HG02938 (cell line): Measurements from ENCODE around the gene NEO1.

Experiments
- ATAC-seq: cut with Tn5 transposase; IDR thresholded peaks from one replicate; pipeline ENCODE4 v1.9.1; 2021; ENCODE audit warnings: mild to moderate bottlenecking, moderate library complexity; ENCODE audit not compliant: unreplicated experiment

NEO1 gene

DNA sequence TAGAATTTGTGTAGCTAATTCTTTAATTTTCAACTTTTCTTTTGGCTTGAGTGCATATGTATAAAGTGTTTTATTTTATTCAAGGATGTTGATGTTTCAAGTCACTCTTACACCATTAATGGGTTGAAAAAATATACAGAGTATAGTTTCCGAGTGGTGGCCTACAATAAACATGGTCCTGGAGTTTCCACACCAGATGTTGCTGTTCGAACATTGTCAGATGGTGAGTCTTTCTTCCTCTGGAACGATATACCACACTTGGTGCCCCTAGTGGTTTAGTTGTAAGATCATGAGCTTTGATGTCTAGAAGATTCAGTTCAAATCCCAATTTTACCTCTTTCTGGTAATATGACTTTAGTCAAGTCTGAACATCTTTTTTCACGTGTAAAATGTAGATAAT is 197.2 kb downstream of the NEO1 start:
- ATAC-seq, result no peak

DNA sequence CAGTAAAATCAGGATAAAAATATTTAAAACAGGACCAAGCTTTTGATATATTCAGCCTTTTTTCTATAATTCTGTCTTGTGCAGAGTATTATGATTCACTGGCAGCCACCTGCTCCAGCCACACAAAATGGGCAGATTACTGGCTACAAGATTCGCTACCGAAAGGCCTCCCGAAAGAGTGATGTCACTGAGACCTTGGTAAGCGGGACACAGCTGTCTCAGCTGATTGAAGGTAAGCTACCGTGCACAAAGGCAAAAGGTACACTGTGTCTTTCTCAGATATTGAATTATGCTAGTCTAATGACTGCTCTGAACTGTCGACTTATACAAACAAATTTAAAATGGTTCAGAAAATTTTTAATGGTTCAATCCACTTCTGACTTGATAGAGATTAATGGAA is 202.3 kb downstream of the NEO1 start:
- ATAC-seq, result no peak

DNA sequence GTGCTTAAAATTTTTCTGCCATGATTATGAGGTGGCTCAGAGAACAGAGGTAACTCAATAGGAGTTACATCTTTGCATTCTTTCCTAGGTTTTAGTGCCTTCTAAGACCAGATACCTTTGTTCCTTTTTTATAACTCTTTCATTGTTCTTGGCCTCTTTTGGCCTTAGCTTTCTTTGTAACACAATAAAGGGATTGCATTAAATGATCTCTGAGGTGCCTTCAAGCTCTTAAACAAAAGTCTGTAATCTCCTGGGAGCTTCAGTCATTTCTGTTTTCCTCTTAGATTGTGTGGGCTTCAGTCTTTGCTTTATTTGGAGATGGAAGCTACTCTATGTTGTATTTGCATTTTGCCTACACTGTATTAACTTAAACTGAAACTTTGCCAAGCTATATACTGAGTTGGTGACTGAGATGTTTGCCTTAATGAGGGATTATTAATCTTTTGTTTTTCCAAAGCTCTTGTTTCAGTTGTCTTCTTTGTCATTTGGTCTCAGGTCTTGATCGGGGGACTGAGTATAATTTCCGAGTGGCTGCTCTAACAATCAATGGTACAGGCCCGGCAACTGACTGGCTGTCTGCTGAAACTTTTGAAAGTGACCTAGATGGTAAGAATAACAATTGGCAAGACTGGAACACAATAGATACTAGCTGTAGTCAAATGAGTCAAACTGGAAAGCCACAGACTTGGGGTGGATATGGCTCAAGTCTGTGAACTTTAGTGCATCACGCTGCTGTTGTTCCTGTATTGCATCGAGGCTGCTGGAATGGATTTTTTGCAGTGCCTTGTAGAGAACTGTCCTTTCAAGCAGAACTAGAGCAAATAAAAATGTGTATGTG is 206.2 kb downstream of the NEO1 start:
- no peak for ATAC-seq

DNA sequence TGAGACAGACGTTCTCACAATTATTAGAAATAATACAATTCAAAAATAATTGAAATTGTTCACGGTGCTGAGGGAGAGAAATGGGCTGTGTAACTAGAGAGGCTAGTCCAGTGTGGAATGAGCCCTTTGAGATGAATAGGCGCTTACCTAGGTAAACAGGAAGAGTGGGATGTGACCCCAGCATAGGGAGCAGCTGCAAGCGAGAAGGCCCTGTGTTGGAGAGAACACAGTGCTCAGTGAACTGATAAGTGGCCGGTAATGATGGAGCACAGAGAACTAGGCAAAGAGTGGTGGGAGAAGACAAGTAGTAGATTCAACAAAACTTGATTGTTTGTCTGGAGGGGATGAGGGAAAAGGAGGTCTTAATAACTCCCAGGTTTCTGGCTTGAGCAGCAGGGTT is 212.6 kb downstream of the NEO1 start:
- ATAC-seq, result no peak

DNA sequence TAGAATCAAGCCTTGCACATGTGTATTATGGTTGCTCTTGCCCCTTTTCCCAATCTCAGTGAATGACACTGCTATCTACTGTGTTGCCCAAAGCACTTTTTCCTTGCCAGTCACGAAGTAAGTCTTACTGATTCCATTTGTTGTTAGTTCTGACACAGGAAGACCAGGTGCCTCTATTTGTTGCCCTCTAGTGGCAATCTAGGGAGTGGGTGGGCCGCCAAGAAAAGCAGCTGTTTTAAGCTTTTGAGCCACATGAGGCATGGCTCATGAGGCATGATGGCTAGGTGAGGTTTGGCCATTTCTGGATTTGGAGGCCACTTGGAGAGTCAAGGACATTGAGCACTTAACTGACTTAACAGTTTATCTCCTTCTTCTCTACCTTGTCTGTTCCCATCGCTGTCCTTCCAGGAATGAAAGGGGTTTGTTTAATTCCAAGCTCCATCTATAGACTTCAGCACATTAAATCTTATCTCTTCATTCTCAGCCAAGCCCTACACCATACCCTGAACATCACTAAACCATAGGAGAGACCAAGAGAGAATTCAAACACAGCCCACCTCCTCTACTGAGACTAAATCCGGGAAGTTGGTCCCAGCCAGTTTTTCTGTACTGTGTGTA is 213.4 kb downstream of the NEO1 start:
- no peak for ATAC-seq

DNA sequence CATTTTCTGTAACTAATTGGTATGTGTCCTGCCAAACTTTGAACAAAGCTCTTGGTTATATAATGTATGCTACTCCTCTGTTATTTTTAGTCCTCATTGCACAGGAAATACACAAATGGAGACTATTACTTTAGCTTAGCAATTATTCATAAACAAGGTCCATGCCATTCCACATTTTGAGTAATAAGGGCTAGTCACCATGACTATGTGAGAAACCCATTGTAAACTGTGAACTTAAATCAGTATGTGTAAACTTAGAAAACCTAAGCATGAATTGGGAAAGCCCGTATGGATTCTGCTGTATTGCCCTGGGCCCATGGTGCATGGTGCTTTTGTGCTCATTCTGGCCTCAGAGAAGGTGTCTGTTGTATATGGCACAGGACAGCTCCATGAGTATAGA is 216.2 kb downstream of the NEO1 start:
- no peak for ATAC-seq

DNA sequence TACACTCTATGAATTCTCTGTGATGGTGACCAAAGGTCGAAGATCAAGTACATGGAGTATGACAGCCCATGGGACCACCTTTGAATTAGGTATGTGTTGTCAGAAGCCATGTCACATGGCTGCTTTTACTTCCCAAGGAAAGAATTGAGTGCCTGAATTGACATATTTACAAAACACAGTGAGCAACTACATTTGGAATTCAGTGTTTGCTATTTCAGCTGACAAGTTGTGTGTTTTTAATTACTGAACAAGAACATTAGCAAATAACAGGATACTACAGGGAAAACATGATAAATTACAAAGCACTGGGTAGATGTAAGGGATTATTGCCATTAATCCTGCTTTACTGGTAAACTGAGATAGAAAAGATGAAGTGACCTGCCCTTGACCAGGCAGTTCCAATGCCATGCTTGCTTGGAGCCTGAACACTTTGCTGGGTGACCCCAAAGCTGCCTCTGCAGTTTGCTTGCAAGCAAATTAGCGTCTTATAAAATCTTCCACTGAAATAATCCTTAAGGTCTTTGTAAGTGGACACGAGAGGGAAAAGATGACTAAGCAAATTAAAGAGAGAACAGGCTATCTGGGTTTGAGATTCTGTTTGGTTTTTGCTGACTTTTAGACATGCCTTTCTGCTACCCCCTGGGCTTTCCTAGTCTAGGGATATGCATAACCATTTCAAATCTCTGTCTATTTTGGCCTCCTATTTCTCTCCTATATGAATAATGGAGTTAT is 218.3 kb downstream of the NEO1 start:
- no peak for ATAC-seq

DNA sequence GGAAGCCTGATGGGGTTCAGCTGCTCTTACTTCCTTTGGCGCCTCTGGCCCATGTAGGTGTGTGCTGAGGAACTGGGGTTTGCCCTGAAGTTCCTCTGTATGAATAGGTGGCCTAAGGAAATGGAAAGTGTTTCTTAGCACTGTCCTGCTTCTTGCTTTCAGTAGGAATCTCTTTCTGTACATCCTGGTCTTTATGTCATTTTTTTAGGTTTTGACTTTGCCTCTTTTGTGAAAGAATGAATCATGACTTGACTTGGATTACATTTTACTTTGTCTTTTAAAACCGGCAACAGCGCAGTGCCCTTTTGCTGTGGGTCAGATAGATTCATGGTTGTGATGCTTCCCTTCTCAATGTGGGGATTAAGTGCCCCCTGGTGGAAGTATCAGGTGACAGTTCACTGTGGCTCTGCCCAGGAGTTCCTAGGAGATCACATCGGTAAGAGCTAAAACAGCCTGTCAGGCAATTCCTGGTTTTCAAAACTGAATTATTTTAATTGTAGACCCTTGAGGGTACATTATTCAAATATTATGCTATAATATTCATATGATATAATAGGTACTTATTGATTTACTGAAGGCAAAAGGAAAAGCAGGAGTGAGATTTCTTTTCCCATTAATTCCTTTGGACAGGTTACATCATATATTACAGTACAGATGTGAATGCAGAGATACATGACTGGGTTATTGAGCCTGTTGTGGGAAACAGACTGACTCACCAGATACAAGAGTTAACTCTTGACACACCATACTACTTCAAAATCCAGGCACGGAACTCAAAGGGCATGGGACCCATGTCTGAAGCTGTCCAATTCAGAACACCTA is 221.1 kb downstream of the NEO1 start:
- ATAC-seq, result no peak

DNA sequence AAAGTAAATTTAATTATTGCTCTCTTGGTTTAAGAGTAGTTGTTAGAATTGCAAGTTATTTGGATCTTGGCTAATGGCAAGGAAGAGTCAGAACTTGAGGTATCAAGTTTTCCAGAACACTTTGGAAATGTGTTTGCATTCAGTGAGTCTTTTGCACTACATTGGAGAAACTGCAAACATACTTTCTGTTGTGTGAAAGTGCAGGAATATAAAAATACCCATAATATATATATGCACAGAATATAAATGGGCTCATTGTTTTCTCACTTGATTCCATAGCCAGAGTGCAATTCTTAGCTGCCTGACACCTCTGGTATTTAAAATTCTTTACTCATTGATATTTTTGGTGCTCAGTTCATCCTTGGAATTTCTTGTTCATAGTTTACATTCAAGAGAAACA is 223.6 kb downstream of the NEO1 start:
- ATAC-seq, result no peak

DNA sequence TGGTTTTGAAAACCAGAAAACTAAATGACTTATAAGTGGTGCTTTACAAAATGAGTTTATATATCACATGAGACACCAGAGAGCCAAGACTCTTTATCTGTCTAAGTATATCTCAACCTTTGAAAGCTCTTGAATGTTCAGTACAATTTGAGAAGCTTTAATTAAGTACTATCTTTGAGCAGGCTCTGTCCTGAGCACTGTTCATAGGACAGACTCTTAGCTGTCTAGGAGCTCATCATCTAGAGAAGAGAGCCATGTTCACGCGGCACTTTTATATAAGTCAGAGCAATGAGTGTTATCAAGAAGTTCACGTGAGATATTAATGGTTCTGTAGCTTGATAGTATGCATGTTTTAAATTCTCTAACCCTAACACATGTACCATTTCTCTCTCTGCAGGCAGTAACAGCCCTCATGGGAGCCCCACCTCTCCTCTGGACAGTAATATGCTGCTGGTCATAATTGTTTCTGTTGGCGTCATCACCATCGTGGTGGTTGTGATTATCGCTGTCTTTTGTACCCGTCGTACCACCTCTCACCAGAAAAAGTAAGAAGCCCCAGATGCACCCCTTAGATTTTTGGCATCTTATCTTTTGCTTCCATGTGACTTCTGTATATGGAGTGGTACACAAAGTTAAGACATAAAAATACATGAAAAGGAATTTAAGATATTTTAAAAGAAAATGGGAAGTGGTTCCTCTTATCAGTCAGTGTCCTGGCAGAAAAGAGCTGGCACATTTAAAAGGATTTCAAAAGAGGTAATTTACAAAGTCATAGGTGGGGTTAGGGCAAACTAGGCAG is 230.5 kb downstream of the NEO1 start:
- no peak for ATAC-seq

DNA sequence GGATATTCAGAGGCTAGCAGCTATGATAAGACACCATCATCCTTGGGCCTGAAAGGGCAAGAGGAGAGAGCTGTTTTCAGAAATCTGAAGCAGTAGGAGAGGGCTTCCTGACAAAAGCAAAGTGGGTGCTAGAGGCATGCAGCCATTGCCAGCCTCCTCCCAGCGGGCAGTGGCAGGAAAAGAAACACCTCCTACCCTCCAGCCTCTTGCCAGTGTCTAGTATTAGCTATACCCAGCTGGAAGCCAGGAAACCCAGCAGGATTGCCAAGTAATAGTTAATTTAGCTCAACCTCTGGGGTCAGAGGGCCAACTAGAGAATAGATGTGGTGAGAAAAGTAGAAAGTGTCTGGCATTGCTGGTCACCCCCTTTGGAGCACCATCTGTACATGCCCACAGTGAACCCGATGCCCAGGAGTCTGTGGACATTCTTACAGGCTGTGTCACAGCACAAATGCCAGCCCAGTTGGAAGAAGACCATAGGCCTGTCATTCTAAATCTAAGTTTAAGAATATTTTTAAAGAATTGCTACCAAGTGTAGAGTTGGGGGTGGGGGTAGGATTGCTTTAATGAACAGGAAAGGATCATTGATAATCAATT is 231.2 kb downstream of the NEO1 start:
- ATAC-seq, result no peak

DNA sequence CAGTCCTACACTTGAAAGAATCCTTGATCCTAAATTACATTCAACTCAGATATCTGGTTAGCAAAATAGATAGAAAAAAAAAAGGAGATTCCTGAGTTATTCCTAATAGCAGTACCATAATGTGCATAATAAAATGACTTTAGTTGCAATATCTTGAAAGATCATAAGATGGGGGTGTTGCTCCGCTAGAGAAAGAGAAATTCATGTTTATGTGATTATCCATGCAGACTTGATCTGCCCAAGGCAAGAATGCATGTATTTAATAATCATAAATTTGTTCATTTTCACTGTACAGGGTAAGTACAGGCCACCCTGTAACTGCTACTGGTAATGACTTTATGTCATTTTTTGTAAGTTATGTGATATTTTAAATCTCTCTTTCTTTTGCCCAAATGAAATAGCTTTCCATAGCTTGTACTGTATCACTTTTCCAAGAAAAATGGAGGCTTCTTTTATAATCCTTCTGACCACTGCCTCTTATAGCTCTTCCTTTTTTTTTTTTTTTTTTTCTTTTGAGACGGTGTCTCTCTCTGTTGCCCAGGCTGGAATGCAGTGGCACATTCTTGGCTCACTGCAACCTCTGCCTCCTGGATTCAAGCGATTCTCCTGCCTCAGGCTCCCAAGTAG is 231.9 kb downstream of the NEO1 start:
- ATAC-seq, result no peak

DNA sequence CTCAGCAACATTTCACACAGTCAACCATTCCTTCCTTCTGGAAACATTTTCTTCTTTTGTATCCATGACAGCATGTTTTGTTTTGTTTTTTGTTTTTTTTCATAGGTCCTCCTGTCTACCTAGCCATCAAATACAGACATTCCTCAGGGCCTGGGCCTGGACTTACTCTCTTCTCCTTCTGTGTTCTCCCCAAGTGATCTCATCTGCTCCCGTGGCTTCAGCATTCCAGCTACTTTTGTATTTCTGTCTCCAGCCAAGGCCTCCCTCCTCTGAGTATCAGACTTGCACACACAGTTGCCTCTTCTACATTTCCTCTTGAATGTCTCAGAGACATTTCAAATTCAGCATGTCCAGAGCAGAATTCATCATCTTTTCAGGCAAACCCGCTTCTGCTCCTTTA is 234.0 kb downstream of the NEO1 start:
- no peak for ATAC-seq

DNA sequence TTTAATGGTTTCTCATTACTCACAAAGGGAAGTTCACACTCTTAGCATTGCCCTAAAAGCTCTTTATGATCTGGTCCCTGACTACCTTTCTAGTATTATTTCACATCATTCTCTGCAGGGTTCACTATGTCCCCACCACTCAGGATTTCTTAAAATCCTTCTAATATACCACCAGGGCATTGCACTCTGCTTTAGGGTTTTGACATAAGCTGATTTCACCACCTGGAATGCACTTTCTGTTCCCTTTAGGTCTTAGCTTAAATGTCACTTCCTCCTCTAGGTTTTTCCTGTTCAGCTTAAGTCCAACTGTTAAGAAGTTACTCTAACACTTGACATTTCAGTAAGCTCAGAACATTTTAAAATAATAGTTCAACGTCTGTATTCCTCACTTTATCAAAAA is 234.8 kb downstream of the NEO1 start:
- ATAC-seq, result no peak

DNA sequence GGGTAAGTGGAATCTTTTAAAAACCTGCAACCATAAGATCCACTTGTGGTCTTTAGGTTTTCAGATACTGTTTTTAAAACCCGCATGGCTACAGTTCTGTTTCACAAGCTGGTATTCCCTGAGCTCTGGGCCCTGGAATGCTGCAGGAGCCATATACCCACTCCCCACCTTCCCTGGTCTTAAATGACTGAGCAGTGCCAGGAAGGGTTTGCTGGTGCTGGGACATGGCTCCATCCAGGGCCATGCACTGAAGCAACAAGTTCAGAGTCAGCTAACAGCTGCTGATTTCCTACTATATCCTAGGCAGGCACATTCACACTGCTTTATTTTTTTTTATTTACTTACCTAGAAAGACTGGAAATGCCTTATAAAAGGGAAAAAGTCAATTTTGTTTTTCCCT is 239.2 kb downstream of the NEO1 start:
- ATAC-seq, result no peak

DNA sequence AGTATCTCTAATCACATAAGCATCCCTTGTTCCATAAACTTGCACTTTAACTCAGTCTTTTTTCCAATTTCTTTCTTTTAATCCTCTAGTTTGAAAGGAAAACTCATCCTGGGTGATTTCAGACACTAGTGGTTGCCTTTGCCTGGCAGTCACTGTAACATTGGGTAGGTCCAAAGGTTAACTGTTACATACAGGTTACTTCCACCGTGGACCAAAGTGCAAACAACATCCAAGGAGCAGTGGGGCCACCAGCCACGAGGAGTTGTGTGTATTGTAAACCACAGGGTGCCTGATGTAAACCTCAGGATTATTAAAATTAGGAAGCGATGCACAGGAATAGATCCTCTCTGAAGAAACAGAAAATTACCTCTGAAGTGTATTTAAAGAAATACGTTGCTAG is 241.5 kb downstream of the NEO1 start:
- no peak for ATAC-seq

DNA sequence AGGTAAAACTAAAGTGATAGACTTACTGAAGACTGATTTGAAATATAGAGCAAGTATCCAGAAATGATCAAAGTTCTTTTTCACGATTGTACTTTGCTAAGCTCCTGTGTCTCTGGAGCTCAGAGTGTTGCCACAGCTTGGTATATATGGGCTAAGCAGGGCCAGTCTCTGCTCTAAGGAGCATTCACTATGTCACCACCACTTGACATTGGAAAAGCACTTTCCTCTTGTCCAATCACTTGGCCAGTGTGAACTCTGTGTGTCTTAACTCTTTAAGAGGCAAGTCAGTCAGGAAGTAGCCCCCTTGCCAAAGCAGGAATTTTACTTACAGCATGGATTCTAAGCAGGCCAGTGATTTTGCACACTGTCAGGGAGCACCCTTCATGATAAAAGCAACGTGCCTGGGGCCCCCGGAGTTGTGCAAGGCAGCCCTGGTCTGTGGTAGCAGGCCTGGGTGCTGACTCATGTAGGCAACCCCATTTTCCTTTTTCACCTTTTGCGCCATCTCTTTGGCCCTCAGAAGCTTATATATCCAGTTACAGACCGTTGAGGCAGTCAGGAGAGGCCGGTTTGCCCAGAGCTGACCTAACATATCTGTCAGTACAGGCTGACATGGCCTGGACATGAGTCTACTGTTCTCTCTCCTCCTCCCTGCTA is 243.5 kb downstream of the NEO1 start:
- ATAC-seq, result no peak

DNA sequence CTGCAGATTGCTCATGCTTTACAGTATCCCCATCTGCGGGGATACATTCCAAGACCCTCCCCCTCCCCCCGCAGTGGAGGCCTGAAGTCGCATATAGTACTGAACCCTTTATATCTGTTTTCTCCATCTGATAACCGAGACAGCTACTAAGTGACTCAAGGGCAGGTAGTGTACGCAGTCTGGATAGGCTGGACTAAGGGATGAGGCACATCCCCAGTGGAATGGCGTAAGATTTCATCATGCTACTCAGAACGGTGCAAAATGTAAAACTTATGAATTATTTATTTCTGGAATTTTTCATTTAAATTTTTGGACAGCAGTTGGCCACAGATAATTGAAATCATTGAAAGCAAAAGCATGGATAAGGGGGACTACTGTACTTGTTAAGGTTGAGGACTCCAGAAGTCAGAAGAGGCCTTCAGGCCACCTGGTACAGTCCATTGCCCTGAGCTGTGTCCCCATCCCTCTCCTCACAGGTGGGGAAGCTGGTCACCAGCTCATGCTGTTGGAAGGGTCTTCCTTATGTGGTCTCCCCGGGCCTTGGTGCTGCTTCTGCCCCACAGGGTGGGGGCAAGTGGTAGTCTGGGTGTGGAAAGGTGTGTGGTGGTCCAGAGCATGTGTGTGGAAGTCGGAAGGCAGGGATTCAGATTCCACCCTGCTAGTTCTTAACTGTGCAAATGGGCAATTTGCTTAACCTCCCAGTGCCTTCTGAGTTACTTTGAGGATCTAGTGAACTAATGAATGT is 244.5 kb downstream of the NEO1 start:
- ATAC-seq, result no peak
